Measurements from ENCODE around the gene FCAMR. TPM values are rescaled to one million over a fixed set of nuclear protein-coding genes. Genes with fewer than 3 reads are reported as not detected.

Gene FCAMR
- total and polyA plus RNA-seq, 2 experiments from 2014 or later: not detected

- TF ChIP-seq, protein P1, sequence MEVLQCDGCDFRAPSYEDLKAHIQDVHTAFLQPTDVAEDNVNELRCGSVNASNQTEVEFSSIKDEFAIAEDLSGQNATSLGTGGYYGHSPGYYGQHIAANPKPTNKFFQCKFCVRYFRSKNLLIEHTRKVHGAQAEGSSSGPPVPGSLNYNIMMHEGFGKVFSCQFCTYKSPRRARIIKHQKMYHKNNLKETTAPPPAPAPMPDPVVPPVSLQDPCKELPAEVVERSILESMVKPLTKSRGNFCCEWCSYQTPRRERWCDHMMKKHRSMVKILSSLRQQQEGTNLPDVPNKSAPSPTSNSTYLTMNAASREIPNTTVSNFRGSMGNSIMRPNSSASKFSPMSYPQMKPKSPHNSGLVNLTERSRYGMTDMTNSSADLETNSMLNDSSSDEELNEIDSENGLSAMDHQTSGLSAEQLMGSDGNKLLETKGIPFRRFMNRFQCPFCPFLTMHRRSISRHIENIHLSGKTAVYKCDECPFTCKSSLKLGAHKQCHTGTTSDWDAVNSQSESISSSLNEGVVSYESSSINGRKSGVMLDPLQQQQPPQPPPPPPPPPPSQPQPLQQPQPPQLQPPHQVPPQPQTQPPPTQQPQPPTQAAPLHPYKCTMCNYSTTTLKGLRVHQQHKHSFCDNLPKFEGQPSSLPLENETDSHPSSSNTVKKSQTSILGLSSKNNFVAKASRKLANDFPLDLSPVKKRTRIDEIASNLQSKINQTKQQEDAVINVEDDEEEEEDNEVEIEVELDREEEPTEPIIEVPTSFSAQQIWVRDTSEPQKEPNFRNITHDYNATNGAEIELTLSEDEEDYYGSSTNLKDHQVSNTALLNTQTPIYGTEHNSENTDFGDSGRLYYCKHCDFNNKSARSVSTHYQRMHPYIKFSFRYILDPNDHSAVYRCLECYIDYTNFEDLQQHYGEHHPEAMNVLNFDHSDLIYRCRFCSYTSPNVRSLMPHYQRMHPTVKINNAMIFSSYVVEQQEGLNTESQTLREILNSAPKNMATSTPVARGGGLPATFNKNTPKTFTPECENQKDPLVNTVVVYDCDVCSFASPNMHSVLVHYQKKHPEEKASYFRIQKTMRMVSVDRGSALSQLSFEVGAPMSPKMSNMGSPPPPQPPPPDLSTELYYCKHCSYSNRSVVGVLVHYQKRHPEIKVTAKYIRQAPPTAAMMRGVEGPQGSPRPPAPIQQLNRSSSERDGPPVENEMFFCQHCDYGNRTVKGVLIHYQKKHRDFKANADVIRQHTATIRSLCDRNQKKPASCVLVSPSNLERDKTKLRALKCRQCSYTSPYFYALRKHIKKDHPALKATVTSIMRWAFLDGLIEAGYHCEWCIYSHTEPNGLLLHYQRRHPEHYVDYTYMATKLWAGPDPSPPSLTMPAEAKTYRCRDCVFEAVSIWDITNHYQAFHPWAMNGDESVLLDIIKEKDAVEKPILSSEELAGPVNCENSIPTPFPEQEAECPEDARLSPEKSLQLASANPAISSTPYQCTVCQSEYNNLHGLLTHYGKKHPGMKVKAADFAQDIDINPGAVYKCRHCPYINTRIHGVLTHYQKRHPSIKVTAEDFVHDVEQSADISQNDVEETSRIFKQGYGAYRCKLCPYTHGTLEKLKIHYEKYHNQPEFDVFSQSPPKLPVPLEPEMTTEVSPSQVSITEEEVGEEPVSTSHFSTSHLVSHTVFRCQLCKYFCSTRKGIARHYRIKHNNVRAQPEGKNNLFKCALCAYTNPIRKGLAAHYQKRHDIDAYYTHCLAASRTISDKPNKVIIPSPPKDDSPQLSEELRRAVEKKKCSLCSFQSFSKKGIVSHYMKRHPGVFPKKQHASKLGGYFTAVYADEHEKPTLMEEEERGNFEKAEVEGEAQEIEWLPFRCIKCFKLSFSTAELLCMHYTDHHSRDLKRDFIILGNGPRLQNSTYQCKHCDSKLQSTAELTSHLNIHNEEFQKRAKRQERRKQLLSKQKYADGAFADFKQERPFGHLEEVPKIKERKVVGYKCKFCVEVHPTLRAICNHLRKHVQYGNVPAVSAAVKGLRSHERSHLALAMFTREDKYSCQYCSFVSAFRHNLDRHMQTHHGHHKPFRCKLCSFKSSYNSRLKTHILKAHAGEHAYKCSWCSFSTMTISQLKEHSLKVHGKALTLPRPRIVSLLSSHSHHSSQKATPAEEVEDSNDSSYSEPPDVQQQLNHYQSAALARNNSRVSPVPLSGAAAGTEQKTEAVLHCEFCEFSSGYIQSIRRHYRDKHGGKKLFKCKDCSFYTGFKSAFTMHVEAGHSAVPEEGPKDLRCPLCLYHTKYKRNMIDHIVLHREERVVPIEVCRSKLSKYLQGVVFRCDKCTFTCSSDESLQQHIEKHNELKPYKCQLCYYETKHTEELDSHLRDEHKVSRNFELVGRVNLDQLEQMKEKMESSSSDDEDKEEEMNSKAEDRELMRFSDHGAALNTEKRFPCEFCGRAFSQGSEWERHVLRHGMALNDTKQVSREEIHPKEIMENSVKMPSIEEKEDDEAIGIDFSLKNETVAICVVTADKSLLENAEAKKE (CRISPR knock-in tag; IDR thresholded peaks at IDR 0.05): no peak
- TF ChIP-seq ZNF331 (CRISPR knock-in tag; IDR thresholded peaks at IDR 0.05; ENCODE audit: low read depth) (no peak), CREB1 (CRISPR knock-in tag; IDR thresholded peaks at IDR 0.05; ENCODE audit: low read depth) (no peak), POLR2AphosphoS5 (IDR thresholded peaks at IDR 0.05; ENCODE audit: low read depth) (no peak), JUNB (IDR thresholded peaks at IDR 0.05; ENCODE audit: unreplicated experiment) (no peak), EZH2phosphoT487 (IDR thresholded peaks at IDR 0.05; ENCODE audit: unreplicated experiment) (no peak), STAT1 (IDR thresholded peaks at IDR 0.05; ENCODE audit: unreplicated experiment) (no peak)
- TF ChIP-seq, protein P2, sequence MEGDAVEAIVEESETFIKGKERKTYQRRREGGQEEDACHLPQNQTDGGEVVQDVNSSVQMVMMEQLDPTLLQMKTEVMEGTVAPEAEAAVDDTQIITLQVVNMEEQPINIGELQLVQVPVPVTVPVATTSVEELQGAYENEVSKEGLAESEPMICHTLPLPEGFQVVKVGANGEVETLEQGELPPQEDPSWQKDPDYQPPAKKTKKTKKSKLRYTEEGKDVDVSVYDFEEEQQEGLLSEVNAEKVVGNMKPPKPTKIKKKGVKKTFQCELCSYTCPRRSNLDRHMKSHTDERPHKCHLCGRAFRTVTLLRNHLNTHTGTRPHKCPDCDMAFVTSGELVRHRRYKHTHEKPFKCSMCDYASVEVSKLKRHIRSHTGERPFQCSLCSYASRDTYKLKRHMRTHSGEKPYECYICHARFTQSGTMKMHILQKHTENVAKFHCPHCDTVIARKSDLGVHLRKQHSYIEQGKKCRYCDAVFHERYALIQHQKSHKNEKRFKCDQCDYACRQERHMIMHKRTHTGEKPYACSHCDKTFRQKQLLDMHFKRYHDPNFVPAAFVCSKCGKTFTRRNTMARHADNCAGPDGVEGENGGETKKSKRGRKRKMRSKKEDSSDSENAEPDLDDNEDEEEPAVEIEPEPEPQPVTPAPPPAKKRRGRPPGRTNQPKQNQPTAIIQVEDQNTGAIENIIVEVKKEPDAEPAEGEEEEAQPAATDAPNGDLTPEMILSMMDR (conservative IDR thresholded peaks at IDR 0.05; ENCODE audit: low read depth in 2 of 2): no peak
- TF ChIP-seq, protein P3, sequence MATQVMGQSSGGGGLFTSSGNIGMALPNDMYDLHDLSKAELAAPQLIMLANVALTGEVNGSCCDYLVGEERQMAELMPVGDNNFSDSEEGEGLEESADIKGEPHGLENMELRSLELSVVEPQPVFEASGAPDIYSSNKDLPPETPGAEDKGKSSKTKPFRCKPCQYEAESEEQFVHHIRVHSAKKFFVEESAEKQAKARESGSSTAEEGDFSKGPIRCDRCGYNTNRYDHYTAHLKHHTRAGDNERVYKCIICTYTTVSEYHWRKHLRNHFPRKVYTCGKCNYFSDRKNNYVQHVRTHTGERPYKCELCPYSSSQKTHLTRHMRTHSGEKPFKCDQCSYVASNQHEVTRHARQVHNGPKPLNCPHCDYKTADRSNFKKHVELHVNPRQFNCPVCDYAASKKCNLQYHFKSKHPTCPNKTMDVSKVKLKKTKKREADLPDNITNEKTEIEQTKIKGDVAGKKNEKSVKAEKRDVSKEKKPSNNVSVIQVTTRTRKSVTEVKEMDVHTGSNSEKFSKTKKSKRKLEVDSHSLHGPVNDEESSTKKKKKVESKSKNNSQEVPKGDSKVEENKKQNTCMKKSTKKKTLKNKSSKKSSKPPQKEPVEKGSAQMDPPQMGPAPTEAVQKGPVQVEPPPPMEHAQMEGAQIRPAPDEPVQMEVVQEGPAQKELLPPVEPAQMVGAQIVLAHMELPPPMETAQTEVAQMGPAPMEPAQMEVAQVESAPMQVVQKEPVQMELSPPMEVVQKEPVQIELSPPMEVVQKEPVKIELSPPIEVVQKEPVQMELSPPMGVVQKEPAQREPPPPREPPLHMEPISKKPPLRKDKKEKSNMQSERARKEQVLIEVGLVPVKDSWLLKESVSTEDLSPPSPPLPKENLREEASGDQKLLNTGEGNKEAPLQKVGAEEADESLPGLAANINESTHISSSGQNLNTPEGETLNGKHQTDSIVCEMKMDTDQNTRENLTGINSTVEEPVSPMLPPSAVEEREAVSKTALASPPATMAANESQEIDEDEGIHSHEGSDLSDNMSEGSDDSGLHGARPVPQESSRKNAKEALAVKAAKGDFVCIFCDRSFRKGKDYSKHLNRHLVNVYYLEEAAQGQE (IDR thresholded peaks at IDR 0.05; ENCODE audit: unreplicated experiment): no peak
These were observed 15.6 kb downstream of the FCAMR start (continued) for GRCh38 chr1:206954459-206955342.

Data from GM23338 (cell line).